MM.1S (cell line): ENCODE data around the gene CCDC89.

Source experiments
- CTCF ChIP-seq: fragments of 300-600 bp; sonication (generic); IDR thresholded peaks from 2 replicates; pipeline ENCODE4 v1.5.1; 2016; ENCODE audit warnings: antibody characterized with exemption, low read length, mixed read lengths
- EZH2phosphoT487 ChIP-seq: fragments of 300-600 bp; sonication (generic); IDR thresholded peaks from 2 replicates; pipeline ENCODE4 v1.6.1; 2018; ENCODE audit warnings: antibody characterized with exemption, low read length

GRCh38 chr11:85732965-85733364 lies 47.0 kb upstream of the CCDC89 start:
- no peak for TF ChIP-seq CTCF
- no peak for TF ChIP-seq EZH2phosphoT487
